COR-L47 (cell line): ENCODE results near the gene CASP12.

Source experiments
- DNase-seq: peaks from one replicate; lab custom pipeline; 2025; lab: John Stamatoyannopoulos, UW

The CASP12 gene

GRCh38 chr11:104836691-104837090 lies 61.6 kb downstream of the CASP12 start:
- no peak for DNase-seq
